ENCODE measurements around the gene TMX4. TPM values are rescaled to one million over a fixed set of nuclear protein-coding genes. Genes with fewer than 3 reads are reported as not detected.

Gene TMX4
- polyA plus RNA-seq, 1 donor (not counting 4 experiments of a cell fraction or from before 2014, with no cell fraction given) = 5.9 TPM

- no peaks in the 10 kb centered on the region for H3K36me3 ChIP-seq (ENCODE audit: control insufficient read depth in 2 of 2, extremely low read depth in 1 of 2, insufficient read depth in 2 of 2, low read length in 2 of 2)
- dilution Hi-C loops (cut with MboI; ENCODE audit: extremely low pct_ligation_motif_present, low sequenced_read_pairs) = loop anchor here (25.0 kb wide), 1 partner anchor 669 kb away; no protein-coding TSS in a partner anchor
- H3K9ac ChIP-seq (ENCODE audit: control insufficient read depth, extremely low read depth, insufficient read depth, low read length) = no peak overlapping the region
- H3K79me2 ChIP-seq (ENCODE audit: control insufficient read depth, insufficient read depth, low read length) = no peaks in the 10 kb centered on the region
- H4K20me1 ChIP-seq (ENCODE audit: control insufficient read depth, extremely low read depth, insufficient read depth, low read length) = no peaks in the 10 kb centered on the region
- FAIRE-seq (no peak), DNase-seq (ENCODE audit: low read depth, low spot score) (peak; percentile 1)
- no peak overlapping the region for H3K4me2 ChIP-seq (ENCODE audit: control insufficient read depth, extremely low read depth, insufficient read depth, low read depth, low read length)
- H3K27ac ChIP-seq (ENCODE audit: control insufficient read depth, insufficient read depth, low read length) = no peak overlapping the region
- TF ChIP-seq EZH2 (IDR thresholded peaks at IDR 0.05; ENCODE audit: low read length) = no peak
- peak; percentile 36 to 56 (median 47) for TF ChIP-seq CTCF (optimal IDR thresholded peaks at IDR 0.05 in 1 of 3, IDR thresholded peaks at IDR 0.05 in 1 of 3, conservative IDR thresholded peaks at IDR 0.05 in 1 of 3; ENCODE audit: extremely low read depth in 1 of 3, insufficient read depth in 2 of 3, low read length in 3 of 3)
- H3K9me3 ChIP-seq (ENCODE audit: control insufficient read depth, low read depth, low read length) = no peaks in the 10 kb centered on the region
- H3K4me3 ChIP-seq (ENCODE audit: control insufficient read depth in 2 of 3, extremely low read depth in 1 of 3, insufficient read depth in 2 of 3, low read depth in 1 of 3, low read length in 3 of 3) = no peak overlapping the region
- H2AFZ ChIP-seq (ENCODE audit: control insufficient read depth, low read length) = no peak overlapping the region
- no peaks in the 10 kb centered on the region for H3K27me3 ChIP-seq (ENCODE audit: control insufficient read depth, extremely low read depth, insufficient read depth, low read length)
- H3K4me1 ChIP-seq (ENCODE audit: control insufficient read depth, extremely low read depth, insufficient read depth, low read length) = no peaks in the 10 kb centered on the region
- H3K9me1 ChIP-seq (ENCODE audit: control insufficient read depth, extremely low read depth, insufficient read depth, low read length) = no peaks in the 10 kb centered on the region
These were observed 24.2 kb upstream of the TMX4 start for GRCh38 chr20:8043687-8044282.

GRCh38 chr20:8039042-8039441, 19.5 kb upstream of the TMX4 start:
- FAIRE-seq (no peak), DNase-seq (ENCODE audit: low read depth, low spot score) (no peak)
- no peak overlapping the region for H3K4me2 ChIP-seq (ENCODE audit: control insufficient read depth, extremely low read depth, insufficient read depth, low read depth, low read length)
- no peak overlapping the region for H3K27ac ChIP-seq (ENCODE audit: control insufficient read depth, insufficient read depth, low read length)
- H2AFZ ChIP-seq (ENCODE audit: control insufficient read depth, low read length) = no peak overlapping the region
- H4K20me1 ChIP-seq (ENCODE audit: control insufficient read depth, extremely low read depth, insufficient read depth, low read length) = no peaks in the 10 kb centered on the region
- dilution Hi-C loops (cut with MboI; ENCODE audit: extremely low pct_ligation_motif_present, low sequenced_read_pairs) = loop anchor here (25.0 kb wide), 1 partner anchor 673 kb away; no protein-coding TSS in a partner anchor
- H3K79me2 ChIP-seq (ENCODE audit: control insufficient read depth, insufficient read depth, low read length) = no peaks in the 10 kb centered on the region
- H3K9ac ChIP-seq (ENCODE audit: control insufficient read depth, extremely low read depth, insufficient read depth, low read length) = no peak overlapping the region
- H3K27me3 ChIP-seq (ENCODE audit: control insufficient read depth, extremely low read depth, insufficient read depth, low read length) = no peaks in the 10 kb centered on the region
- no peaks in the 10 kb centered on the region for H3K9me1 ChIP-seq (ENCODE audit: control insufficient read depth, extremely low read depth, insufficient read depth, low read length)
- no peak overlapping the region for H3K4me3 ChIP-seq (ENCODE audit: control insufficient read depth in 2 of 3, extremely low read depth in 1 of 3, insufficient read depth in 2 of 3, low read depth in 1 of 3, low read length in 3 of 3)
- TF ChIP-seq CTCF (optimal IDR thresholded peaks at IDR 0.05 in 1 of 3, IDR thresholded peaks at IDR 0.05 in 1 of 3, conservative IDR thresholded peaks at IDR 0.05 in 1 of 3; ENCODE audit: extremely low read depth in 1 of 3, insufficient read depth in 2 of 3, low read length in 3 of 3) (no peak), EZH2 (IDR thresholded peaks at IDR 0.05; ENCODE audit: low read length) (no peak)
- no peaks in the 10 kb centered on the region for H3K36me3 ChIP-seq (ENCODE audit: control insufficient read depth in 2 of 2, extremely low read depth in 1 of 2, insufficient read depth in 2 of 2, low read length in 2 of 2)
- no peaks in the 10 kb centered on the region for H3K9me3 ChIP-seq (ENCODE audit: control insufficient read depth, low read depth, low read length)
- H3K4me1 ChIP-seq (ENCODE audit: control insufficient read depth, extremely low read depth, insufficient read depth, low read length) = no peaks in the 10 kb centered on the region

Measured in keratinocyte (primary cell).